IMR-90 (cell line): ENCODE results near the gene ABHD16A.

Experiments
- BHLHE40 ChIP-seq: fragments of 150-350 bp; IDR thresholded peaks from 2 replicates; pipeline ENCODE4 v1.6.1; 2016; ENCODE audit warnings: mild to moderate bottlenecking, low read depth, low read length
- TF ChIP-seq, protein P1 (sequence below): conservative IDR thresholded peaks from 2 replicates; pipeline ENCODE4 v1.5.1; 2012; ENCODE audit warnings: mild to moderate bottlenecking, low read depth, low read length, improper control_type of control experiment

- TF ChIP-seq, protein P1, sequence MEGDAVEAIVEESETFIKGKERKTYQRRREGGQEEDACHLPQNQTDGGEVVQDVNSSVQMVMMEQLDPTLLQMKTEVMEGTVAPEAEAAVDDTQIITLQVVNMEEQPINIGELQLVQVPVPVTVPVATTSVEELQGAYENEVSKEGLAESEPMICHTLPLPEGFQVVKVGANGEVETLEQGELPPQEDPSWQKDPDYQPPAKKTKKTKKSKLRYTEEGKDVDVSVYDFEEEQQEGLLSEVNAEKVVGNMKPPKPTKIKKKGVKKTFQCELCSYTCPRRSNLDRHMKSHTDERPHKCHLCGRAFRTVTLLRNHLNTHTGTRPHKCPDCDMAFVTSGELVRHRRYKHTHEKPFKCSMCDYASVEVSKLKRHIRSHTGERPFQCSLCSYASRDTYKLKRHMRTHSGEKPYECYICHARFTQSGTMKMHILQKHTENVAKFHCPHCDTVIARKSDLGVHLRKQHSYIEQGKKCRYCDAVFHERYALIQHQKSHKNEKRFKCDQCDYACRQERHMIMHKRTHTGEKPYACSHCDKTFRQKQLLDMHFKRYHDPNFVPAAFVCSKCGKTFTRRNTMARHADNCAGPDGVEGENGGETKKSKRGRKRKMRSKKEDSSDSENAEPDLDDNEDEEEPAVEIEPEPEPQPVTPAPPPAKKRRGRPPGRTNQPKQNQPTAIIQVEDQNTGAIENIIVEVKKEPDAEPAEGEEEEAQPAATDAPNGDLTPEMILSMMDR = no peak
- no peak for TF ChIP-seq BHLHE40
Observed at GRCh38 chr6:31730631-31731086, 27.5 kb upstream of the ABHD16A start.
